ENCODE data around the gene SARDH.

DNA sequence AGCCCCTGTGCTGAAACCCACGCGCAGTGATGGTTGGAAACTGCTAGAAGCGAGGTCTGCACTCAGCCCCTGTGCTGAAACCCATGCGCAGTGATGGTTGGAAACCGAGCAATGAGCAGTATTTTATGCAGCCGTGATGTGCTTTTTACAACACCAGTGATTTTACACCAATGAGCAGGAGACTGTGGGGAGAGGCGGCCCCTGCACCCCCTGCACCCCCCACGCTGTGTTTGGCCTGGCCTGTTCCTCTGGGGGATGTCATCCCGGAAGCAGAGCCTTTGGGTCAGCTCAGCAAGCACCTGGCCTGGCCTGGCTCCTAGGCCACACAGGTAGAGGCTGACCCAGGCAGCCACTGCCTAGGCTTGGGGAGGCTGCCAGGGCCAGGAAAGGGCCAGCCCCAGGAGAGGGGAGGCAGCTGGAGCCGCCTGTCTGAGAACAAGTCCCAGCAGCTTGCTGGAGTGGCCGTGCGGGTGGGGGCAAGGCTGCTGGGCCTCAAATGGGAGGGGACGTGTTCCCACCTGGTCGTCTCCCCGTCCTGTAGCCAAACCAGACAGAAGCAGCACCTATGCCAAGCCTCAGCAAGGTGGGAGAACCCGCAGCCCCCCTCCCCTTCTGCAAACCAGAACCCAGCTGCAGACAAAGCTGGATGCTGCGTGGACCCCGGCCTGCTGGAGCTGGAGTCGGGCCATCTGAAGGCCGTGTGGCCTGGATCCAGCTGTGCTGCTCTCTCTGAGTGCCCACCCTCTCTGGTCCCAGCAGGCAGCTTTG, 55.1 kb downstream of the SARDH start:
- TF ChIP-seq POLR2A (IDR thresholded peaks at IDR 0.05): no peak
- no peak for TF ChIP-seq EP300 (IDR thresholded peaks at IDR 0.05)
- TF ChIP-seq CTCF (IDR thresholded peaks at IDR 0.05): no peak
